ENCODE data around the gene PCDHA3.
"Not testable (repeated sequence)": the region's sequence is repeated elsewhere in the genome, so short reads cannot be mapped to it uniquely, and the experiment has no call there.

PCDHA3 gene

DNA sequence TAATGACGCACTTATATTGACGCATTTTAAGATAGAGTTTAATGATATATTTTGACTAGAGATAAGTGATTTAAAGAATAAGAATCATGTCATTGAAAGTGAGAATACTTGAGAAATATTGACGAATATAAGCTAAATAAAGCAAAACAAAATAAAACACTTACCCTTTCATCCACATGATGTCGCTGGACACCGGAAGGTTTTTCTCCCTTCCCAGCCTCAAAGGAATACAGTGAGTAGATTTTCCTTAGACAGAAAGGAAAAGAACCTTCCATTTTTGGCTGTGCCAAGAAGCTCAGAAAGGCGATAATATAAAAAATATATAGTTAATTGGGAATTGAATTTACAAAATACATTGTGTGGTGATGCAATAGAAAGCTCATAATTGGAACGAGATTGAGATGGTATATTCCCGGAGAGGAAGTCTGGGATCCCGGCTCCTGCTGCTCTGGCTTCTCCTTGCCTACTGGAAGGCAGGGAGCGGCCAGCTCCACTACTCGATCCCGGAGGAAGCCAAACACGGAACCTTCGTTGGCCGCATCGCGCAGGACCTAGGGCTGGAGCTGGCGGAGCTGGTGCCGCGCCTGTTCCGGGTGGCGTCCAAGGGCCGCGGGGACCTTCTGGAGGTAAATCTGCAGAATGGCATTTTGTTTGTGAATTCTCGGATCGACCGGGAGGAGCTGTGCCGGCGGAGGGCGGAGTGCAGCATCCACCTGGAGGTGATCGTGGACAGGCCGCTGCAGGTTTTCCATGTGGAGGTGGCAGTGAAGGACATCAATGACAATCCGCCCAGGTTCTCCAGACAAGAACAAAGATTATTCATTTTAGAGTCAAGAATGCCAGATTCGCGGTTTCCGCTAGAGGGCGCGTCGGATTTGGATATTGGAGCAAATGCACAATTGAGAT is 20.8 kb downstream of the PCDHA3 start, which contains the start of gene PCDHA5:
Gene PCDHA5 (plus strand): TSS at position 239 of the 906 bp plus-strand sequence.
- DNase-seq: no peak

DNA sequence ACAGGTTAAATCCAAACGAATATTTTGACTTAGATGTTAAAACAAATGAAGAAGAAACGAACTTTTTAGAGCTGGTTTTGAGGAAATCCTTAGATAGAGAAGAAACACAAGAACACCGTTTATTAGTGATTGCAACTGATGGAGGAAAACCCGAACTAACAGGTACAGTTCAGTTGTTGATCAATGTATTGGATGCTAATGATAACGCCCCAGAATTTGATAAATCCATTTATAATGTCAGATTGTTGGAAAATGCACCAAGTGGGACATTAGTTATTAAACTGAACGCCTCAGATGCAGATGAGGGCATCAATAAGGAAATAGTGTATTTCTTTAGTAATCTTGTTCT is 21.4 kb downstream of the PCDHA3 start:
- no peak for DNase-seq

DNA sequence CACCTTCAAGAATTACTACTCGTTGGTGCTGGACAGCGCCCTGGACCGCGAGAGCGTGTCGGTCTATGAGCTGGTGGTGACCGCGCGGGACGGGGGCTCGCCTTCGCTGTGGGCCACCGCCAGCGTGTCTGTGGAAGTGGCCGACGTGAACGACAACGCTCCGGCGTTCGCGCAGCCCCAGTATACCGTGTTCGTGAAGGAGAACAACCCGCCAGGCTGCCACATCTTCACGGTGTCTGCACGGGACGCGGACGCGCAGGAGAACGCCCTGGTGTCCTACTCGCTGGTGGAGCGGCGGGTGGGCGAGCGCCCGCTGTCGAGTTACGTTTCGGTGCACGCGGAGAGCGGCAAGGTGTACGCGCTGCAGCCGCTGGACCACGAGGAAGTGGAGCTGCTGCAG is 22.1 kb downstream of the PCDHA3 start:
- DNase-seq: not testable (repeated sequence)

DNA sequence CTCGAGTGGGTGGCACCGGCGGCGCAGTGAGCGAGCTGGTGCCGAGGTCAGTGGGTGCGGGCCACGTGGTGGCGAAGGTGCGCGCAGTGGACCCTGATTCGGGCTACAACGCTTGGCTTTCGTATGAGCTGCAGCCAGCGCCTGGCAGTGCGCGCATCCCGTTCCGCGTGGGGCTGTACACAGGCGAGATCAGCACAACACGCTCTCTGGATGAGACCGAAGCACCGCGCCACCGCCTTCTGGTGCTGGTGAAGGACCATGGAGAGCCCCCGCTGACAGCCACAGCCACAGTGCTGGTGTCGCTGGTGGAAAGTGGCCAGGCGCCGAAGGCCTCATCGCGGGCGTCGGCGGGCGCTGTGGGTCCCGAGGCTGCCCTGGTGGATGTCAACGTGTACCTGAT is 22.6 kb downstream of the PCDHA3 start:
- DNase-seq: no peak

DNA sequence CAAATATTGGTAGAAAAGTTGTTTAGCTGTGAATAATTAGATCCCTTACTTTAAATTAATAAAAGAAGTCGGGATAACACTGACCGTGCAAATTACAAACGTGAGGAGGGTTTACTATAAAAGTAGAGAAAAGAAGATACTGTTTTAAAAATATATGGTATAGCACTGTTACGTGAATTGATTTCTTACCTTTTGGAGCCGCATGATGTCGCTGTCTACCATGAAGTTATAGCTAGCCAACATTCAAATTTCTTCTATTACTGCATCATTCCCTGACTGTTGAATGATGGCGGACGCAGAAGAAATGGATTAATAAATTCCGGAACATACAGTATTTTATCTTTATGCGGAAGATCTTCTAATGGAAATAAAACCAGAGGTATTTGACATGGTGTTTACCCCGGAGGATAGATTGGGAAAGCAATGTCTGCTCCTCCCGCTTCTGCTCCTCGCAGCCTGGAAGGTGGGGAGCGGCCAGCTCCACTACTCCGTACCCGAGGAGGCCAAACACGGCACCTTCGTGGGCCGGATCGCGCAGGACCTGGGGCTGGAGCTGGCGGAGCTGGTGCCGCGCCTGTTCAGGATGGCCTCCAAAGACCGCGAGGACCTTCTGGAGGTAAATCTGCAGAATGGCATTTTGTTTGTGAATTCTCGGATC is 27.0 kb downstream of the PCDHA3 start, which contains the start of gene PCDHA6:
Gene PCDHA6 (plus strand): TSS at position 257 of the 658 bp plus-strand sequence. CDS start 132 bp downstream, at position 389.
- DNase-seq: no peak

DNA sequence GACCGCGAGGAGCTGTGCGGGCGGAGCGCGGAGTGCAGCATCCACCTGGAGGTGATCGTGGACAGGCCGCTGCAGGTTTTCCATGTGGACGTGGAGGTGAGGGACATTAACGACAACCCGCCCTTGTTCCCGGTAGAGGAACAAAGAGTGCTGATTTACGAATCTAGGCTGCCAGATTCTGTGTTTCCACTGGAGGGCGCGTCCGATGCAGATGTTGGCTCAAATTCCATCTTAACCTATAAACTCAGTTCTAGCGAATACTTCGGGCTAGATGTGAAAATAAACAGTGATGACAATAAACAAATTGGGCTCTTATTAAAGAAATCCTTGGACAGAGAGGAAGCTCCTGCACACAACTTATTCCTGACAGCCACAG is 27.5 kb downstream of the PCDHA3 start:
- DNase-seq: no peak

DNA sequence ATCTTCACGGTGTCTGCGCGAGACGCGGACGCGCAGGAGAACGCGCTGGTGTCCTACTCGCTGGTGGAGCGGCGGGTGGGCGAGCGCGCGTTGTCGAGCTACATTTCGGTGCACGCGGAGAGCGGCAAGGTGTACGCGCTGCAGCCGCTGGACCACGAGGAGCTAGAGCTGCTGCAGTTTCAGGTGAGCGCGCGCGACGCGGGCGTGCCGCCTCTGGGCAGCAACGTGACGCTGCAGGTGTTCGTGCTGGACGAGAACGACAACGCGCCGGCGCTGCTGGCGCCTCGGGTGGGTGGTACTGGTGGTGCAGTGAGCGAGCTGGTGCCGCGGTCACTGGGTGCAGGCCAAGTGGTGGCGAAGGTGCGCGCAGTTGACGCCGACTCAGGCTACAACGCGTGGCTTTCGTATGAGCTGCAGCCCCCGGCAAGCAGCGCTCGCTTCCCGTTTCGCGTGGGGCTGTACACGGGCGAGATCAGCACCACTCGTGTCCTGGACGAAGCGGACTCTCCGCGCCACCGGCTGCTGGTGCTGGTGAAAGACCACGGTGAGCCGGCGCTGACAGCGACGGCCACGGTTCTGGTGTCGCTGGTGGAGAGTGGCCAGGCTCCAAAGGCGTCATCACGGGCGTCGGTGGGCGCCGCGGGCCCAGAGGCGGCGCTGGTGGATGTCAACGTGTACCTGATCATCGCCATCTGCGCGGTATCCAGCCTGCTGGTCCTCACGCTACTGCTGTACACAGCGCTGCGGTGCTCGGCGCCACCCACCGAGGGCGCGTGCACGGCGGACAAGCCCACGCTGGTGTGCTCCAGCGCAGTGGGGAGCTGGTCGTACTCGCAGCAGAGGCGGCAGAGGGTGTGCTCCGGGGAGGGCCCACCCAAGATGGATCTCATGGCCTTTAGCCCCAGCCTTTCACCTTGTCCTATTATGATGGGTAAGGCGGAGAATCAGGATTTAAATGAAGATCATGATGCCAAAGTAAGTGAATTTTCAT is 28.9 kb downstream of the PCDHA3 start:
- not testable (repeated sequence) for DNase-seq

DNA sequence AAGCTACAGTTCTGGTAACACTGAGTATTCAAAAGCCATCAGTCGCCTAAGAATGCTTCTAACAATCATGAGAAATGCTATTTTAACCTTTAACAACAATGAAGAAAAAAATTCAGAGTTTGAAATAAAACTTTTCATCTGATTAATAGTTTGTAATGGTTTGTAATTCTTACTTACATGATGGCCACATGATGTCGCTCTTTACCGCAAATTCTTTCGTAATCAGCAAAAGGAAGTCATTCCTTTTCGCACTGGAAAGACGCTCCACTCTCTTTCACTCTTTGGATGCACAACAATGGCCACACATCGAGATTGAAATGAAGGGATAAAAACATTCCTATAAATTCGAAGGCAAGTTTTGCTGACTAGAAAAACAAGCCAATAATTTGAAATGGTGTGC is 33.1 kb downstream of the PCDHA3 start, which contains the start of gene PCDHA7:
Gene PCDHA7 (plus strand): TSS at position 277 of the 400 bp plus-strand sequence. CDS start 115 bp downstream, at position 392.
- no peak for DNase-seq

DNA sequence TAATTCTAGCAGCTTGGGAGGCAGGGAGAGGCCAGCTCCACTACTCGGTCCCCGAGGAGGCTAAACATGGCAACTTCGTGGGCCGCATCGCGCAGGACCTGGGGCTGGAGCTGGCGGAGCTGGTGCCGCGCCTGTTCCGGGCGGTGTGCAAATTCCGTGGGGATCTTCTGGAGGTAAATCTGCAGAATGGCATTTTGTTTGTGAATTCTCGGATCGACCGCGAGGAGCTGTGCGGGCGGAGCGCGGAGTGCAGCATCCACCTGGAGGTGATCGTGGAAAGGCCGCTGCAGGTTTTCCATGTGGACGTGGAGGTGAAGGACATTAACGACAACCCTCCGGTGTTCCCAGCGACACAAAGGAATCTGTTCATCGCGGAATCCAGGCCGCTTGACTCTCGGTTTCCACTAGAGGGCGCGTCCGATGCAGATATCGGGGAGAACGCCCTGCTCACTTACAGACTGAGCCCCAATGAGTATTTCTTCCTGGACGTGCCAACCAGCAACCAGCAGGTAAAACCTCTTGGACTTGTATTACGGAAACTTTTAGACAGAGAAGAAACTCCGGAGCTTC is 33.7 kb downstream of the PCDHA3 start:
- not testable (repeated sequence) for DNase-seq

DNA sequence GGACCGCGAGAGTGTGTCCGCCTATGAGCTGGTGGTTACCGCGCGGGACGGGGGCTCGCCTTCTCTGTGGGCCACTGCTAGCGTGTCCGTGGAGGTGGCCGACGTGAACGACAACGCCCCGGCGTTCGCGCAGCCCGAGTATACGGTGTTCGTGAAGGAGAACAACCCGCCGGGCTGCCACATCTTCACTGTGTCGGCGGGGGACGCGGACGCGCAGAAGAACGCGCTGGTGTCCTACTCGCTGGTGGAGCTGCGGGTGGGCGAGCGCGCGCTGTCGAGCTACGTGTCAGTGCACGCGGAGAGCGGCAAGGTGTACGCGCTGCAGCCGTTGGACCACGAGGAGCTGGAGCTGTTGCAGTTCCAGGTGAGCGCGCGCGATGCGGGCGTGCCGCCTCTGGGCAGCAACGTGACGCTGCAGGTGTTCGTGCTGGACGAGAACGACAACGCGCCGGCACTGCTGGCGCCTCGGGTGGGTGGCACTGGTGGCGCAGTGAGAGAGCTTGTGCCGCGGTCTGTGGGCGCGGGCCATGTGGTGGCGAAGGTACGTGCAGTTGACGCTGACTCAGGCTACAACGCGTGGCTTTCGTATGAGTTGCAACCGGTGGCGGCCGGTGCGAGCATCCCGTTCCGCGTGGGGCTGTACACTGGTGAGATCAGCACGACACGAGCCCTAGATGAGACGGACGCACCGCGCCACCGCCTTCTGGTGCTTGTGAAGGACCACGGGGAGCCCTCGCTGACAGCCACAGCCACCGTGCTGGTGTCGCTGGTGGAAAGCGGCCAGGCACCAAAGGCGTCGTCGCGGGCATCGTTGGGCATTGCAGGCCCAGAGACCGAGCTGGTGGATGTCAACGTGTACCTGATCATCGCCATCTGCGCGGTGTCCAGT is 35.0 kb downstream of the PCDHA3 start:
- no peak for DNase-seq

DNA sequence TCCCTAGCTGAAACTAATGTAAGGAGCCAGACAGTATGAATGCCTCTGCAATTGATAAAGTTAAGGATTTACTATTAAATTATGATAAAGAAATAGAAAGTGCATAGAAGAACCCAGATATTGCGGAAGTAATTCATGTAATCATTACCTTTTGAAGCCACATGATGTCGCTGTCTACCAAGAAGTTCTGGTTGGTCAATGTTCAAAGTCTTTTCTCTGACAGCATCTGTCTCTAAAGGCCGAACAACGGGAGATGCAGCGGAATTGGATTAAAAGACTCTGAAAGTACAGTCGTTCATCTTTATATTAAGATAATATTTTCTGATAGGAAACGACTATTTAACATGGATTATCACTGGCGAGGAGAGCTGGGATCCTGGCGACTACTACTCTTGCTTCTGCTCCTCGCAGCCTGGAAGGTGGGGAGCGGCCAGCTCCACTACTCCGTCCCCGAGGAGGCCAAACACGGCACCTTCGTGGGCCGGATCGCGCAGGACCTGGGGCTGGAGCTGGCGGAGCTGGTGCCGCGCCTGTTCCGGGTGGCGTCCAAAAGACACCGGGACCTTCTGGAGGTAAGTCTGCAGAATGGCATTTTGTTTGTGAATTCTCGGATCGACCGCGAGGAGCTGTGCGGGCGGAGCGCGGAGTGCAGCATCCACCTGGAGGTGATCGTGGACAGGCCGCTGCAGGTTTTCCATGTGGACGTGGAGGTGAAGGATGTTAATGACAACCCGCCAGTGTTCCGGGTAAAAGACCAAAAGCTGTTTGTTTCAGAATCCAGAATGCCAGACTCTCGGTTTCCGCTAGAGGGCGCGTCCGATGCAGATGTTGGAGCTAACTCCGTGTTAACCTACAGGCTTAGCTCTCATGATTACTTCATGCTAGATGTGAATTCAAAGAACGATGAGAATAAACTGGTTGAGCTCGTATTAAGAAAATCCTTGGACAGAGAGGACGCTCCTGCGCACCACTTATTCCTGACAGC is 40.4 kb downstream of the PCDHA3 start, which contains the start of gene PCDHA8:
Gene PCDHA8 (plus strand): TSS at position 210 of the 985 bp plus-strand sequence. CDS start 135 bp downstream, at position 345.
- no peak for DNase-seq

DNA sequence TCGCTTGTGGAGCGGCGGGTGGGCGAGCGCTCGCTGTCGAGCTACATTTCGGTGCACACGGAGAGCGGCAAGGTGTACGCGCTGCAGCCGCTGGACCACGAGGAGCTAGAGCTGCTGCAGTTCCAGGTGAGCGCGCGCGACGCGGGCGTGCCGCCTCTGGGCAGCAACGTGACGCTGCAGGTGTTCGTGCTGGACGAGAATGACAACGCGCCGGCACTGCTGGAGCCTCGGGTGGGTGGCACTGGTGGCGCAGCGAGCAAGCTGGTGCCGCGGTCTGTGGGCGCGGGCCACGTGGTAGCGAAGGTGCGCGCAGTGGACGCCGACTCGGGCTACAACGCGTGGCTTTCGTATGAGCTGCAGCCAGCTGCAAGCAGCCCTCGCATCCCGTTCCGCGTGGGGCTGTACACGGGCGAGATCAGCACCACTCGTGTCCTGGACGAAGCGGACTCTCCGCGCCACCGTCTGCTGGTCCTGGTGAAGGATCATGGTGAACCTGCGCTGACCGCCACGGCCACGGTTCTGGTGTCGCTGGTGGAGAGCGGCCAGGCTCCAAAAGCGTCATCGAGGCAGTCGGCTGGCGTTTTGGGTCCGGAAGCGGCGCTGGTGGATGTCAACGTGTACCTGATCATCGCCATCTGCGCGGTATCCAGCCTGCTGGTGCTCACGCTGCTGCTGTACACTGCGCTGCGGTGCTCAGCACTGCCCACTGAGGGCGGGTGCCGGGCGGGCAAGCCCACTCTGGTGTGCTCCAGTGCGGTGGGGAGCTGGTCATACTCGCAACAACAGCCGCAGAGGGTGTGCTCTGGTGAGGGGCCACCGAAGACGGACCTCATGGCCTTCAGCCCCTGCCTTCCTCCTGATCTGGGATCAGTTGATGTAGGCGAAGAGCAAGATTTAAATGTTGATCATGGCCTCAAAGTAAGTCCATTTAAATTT is 42.2 kb downstream of the PCDHA3 start:
- DNase-seq: no peak

DNA sequence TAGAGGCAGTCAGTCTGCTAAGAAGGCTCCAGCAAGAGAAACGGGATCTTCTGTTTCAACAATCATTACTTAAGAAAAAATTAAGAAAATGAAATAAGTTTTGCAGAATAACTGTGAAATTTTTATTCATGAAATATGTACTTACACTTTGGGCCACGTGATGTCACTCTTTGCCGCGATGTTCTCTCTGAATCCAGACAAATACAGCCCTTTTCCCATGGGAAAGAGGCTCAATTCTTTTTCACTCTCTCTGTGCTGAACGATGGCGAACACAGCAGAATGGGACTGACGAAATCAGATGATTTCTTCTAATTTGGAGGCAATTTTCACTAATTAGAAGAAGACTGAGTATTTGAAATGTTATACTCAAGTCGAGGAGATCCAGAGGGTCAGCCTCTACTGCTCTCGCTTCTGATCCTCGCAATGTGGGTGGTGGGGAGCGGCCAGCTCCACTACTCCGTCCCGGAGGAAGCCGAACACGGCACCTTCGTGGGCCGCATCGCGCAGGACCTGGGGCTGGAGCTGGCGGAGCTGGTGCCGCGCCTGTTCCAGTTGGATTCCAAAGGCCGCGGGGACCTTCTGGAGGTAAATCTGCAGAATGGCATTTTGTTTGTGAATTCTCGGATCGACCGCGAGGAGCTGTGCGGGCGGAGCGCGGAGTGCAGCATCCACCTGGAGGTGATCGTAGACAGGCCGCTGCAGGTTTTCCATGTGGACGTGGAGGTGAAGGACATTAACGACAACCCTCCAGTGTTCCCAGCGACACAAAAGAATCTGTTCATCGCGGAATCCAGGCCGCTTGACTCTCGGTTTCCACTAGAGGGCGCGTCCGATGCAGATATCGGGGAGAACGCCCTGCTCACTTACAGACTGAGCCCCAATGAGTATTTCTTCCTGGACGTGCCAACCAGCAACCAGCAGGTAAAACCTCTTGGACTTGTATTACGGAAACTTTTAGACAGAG is 47.6 kb downstream of the PCDHA3 start, which contains the start of gene PCDHA9:
Gene PCDHA9 (plus strand): TSS at position 244 of the 964 bp plus-strand sequence. CDS start 114 bp downstream, at position 358.
- DNase-seq: not testable (repeated sequence)

DNA sequence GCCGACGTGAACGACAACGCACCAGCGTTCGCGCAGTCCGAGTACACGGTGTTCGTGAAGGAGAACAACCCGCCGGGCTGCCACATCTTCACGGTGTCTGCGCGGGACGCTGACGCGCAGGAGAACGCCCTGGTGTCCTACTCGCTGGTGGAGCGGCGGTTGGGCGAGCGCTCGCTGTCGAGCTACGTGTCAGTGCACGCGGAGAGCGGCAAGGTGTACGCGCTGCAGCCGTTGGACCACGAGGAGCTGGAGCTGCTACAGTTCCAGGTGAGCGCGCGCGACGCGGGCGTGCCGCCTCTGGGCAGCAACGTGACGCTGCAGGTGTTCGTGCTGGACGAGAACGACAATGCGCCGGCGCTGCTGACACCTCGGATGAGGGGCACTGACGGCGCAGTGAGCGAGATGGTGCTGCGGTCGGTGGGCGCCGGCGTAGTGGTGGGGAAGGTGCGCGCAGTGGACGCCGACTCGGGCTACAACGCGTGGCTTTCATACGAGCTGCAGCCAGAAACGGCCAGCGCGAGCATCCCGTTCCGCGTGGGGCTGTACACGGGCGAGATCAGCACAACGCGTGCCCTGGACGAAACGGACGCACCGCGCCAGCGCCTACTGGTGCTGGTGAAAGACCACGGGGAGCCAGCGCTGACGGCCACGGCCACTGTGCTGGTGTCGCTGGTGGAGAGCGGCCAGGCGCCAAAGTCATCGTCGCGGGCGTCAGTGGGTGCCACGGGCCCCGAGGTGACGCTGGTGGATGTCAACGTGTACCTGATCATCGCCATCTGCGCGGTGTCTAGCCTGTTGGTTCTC is 49.2 kb downstream of the PCDHA3 start:
- DNase-seq: not testable (repeated sequence)

Measured in effector CD8-positive, alpha-beta T cell (primary cell).